Activated CD4-positive, alpha-beta T cell treated with anti-CD3 and anti-CD28 coated beads, Interleukin-2, amount 50 U/mL, for 1 hour (primary cell): Measurements from ENCODE around the gene NAP1L1.

ENCODE experiments used
- DNase-seq: peaks from one replicate; pipeline ENCODE4 v3.0.0-alpha.2; 2020

NAP1L1 gene, protein sequence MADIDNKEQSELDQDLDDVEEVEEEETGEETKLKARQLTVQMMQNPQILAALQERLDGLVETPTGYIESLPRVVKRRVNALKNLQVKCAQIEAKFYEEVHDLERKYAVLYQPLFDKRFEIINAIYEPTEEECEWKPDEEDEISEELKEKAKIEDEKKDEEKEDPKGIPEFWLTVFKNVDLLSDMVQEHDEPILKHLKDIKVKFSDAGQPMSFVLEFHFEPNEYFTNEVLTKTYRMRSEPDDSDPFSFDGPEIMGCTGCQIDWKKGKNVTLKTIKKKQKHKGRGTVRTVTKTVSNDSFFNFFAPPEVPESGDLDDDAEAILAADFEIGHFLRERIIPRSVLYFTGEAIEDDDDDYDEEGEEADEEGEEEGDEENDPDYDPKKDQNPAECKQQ

DNA sequence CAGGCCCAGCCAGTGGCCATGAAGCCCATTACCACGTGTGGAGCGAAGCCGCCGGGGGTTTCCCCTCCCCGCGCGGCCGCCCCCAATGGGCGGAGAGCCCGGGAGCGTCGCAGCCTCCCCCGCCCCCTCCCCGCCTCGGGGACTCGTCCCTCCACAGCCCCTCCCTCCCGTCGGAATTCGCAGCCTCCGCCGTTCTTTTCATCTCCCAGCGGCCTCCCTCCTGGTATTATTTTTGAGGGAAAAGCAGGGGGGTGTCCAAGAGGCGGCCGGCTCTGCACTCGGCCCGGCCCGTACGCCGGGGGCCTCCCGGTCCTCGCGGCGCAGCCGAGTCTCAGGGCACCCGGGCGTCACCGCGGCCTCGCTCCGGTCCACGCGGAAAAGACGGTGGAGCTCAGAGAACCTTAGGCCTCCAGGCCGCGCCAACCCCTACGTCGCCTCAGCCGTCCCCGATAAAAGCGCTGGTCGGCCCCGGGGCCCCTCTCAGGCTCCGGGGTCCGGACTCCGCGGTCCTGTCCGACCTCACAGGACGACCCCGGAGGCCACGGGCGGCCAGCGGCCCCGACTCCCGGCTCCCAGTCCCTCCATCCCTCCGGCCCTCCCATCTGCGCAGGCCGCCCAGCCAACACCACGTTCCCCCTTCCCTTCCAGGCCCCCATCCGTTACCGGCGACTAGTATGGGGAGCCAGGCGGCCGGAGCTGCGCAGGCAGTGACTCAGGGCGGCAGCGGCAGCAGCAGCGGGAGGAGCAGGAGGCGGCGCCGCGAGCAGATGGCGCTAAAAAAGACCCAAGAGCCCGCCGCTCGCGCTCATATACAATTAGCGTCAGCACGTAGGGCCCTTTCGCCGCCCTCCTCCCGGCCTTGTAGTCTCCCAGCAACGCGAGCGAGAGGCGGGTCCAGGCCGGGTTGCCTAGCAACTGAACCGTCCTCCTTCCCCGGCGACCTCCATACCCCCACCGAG lies at the start of gene NAP1L1:
TSS of gene NAP1L1 (minus strand) at position 782 of the 959 bp plus-strand sequence. CDS start 10,466 bp downstream, outside the sequence.
- DNase-seq: peak; percentile 96

DNA sequence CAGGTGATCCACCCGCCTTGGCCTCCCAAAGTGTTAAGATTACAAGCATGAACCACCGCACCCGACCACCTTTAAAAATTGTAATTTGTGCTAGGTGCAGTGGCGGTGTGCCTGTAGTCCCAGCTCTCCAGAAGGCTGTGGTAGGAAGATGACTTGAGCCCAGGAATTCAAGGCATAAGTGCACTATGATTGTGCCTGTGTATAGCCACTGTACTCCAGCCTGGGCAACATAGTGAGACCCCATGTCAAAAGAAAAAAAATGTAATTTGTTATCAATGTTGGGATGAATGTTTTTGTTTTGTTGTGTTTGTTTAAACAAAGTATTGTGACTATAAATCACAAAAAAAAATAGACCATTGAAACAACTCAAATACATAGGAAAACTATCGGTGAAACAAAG lies 43.1 kb upstream of the NAP1L1 start:
- DNase-seq: no peak

DNA sequence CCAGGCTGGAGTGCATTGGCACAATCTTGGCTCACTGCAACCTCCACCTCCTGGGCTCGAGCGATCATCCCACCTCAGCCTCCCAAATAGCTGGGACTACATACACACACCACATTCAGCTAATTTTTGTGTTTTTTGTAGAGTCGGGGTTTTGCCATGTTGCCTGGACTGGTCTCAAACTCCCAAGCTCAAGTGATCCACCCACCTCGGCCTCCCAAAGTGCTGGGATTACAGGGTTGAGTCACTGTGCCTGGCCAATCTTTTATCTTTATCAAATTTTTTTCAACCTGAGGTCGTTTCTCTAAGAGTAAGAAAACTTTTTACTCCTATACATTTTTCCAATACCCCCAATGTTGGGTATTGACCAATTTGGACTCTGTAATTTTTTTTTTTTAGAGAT lies 40.0 kb upstream of the NAP1L1 start:
- no peak for DNase-seq

DNA sequence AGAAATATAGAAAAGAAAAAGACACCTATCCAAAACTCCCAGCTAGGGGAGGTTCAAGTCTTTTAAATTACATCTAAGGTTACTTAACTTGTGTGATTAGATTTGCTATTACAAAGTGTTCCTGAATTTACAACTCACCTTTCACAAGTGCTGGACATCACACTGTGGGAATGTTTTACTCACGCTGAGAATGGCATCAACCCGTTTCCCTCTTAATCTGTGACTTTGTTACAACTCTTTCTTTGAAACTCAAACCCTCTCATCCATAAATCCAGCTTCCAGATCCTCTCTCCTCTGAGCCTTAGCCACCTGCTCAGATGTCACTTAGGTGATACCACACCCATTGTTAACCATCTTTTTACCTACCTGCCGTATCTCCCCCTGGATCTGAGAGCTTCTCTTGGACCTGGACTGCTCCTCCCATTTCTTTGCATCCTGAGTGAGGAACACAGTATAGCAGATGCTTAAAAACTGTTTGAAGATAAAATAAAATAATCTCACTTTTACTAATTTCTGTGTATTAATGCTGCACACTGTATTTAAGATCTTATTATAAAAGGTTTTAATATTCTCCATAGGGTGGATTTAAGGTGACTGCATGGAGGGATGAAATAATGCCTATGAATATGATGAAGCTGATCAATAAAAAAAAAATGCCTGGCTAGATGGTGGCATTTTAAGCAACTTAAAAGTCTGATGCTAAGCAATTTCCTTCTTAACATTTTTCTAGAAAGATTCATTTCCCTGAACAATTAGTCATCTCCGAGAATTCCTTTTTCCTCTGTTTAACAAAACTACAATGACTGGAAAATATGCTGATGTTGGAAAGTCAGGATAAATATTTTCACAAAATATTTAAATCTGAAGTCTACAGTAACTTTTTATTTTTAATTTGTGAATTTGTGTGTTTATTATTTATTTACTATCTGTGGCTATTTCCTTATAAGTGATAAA lies 39.1 kb upstream of the NAP1L1 start:
- DNase-seq: no peak

DNA sequence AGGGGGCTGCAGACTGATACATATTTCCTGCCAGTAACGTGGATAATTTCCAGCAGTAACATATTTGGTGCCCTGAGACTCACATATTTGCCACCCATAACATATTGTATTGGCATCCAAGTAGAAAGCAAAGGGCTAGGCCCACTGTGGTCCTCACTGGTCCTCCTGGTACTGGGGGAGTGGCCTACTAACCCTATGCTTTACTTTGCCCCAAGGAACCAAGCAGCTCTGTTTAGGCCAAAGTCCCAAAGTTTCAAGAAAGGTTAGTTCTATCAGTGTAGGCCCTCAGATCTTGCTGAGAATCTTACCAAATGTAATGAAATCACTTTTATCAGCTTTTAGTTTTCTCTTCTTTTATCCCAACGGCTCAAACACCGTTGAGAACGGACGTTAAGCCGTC lies 35.4 kb upstream of the NAP1L1 start:
- DNase-seq: no peak

DNA sequence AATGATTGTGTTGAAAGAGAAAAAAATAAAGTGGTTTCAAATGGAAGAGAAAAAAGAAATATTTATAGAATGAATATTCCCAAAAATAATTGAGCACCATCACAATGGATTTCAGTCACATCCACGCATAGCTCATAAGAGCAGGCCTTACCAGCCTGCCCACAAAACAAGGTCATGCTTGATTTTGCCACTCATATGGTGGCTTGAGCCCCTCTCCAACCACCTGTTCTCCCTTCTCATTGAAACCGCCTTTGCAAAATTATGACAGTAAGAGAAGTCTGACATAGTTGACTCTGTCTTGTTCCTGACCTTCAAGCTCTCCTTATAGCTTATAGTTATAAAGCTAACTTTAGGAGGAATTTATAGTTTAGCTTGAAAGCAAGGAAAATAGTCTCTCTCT lies 33.3 kb upstream of the NAP1L1 start:
- no peak for DNase-seq

DNA sequence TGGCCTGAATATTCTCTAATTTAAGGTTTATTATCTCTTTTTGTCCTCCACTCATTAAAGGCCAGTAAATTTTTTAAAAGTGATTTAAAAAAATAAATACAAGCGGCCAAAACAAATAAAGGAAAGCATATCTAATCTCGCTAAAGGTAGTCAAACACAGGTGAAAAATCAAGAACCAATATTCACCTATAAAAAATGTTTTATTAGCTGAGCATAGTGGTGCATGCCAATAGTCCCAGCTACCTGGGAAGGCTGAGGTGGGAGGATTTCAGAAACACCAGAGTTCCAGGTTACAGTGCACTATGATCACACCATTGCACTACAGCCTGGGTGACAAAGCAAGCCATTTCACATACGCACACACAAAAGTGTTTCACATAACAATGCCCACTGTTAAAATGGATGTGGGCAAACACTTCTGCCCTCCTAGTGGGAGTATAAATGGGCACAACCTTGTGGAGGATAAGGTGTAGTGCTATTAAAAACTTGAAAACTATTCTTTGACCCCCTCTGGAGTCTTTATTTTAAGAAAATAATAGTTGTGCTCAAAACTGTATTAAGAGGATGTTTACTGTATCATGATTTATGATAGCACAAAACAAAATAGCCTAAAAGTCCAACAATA lies 32.7 kb upstream of the NAP1L1 start:
- DNase-seq: no peak

DNA sequence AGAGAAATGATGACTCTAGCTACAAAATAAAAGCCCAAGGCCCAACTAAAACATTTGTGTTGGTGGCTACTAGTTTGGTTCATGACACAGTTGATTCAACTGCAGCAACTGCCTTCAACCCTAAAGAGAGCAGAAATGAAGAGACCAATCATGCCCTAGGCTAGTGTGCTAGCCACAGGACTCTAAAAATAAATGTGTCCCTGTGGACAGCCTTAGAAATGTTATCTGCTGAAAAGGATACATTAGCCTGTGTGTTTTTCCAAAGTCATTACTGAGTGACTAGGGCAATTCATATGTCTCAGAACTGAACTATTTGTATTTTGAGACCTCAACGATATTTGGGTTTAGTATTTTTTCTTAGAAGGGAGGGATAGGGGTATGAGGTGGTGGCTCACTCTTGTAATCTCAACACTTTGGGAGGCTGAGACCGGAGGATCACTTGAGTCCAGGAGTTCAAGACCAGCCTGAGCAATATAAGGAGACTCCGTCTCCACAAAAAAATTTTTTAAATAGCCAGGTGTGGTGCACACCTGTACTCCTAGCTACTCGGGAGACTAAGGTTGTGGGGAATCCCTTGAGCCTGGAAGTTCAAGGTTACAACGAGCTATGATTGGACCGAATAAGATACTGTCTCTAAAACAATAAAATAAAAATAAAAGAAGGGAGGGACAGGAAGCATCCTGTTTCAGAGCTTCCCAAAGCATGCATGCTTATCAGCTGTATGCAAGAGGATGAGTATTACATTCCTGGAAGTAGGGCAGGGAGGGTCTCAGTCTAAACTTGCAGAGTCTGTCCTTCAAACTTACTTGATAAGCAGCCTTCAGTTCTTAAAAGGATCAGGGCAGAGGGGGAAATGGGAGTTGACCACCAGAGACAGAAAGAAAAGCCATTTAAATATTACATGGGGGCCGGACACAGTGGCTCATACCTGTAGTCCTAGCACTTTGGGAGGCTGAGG lies 29.6 kb upstream of the NAP1L1 start:
- no peak for DNase-seq

DNA sequence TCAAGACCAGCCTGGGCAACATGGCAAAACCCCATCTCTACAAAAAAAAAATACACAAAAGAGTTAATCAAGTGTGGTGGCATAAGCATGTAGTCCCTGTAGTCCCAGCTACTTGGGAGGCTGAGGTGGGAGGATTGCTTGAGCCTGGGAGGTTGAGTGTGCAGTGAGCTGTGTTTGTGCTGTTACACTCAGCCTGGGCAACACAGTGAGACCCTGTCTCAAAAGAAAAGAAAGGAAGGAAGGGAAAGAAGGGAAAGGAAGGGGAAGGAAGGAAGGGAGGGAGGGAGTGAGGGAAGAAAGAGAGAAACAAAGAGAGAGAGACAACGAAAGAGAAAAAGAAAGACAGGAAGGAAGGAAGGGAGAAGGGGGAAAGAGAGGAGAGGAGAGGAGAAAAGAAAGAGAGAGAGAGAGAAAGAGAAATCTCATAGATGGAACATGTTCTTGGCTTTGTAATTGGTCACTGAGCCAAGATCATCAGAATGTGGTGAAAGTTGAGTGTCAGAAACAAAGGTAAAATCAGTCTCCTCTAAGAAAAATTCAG lies 26.8 kb upstream of the NAP1L1 start:
- no peak for DNase-seq

DNA sequence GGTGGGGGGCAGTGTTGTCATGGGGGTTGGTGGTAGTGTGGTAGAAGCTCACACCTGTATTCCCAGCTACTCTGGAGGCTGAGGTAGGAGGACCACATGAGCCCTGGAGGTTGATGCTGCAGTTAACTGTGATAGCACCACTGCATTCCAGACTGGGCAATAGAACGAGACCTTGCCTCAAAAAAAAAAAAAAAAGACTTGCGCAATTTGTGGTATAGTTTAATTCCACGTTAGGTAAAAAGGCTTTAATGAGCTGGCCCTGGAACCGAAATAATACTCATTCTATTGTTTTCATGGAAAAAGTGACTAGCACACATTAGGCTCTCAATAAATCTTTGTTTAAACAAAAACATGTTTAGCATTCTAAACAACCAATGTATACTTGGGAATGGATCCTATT lies 25.4 kb upstream of the NAP1L1 start:
- DNase-seq: no peak

DNA sequence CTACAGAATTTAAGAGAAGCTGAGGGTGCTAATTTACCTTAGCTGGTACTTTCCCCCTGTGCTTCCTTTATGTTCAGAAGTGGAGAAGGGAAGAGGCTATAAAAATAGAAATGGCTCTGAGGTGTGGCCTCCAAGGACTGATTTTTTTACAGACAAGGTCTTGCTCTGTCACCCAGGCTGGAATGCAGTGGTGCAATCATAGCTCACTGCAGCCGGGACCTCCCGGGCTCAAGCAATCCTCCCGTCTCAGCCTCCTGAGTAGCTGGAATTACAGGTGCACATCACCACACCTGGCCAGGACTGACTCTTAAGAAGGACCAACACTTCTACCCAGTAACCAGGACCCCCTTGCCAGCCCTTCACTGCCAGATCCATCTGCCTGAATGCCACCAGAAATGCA lies 23.9 kb upstream of the NAP1L1 start:
- DNase-seq: no peak

DNA sequence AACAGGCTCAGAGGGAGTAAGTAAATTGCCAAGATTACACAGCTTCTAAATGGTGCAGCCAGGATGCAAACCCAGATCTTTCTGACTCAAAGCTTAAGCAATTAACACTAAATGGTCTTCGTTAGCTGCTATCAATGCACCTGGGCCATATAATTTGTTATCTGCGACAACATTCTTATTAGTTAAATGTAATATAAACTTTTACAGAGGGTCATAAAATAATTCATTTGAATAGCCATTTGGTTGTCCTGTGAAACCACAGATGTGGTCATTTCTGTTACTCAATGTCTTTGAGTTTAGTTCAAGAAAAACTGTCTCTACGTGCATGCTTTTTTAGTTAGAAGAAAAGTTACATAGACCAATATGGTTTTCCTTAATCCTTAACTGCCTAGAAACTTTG lies 22.1 kb upstream of the NAP1L1 start:
- DNase-seq: no peak

DNA sequence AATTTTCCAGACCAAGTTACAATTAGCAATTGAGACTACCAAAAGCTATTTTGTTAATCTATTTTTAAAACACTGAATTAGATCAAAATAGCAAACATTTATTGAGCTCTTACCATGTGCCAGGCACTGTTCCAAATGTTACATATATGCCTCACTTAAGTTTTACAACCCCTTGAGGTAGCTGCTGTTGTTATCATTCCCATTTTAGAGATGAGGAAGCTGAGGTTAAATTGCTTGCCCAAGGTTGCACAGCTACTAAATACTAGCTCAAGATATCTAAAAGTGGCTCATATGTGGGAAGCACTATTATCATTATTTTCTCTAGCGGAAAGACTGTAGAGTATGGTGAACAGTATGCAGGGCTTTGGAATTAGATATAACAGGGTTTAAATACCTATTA lies 19.5 kb upstream of the NAP1L1 start:
- no peak for DNase-seq

DNA sequence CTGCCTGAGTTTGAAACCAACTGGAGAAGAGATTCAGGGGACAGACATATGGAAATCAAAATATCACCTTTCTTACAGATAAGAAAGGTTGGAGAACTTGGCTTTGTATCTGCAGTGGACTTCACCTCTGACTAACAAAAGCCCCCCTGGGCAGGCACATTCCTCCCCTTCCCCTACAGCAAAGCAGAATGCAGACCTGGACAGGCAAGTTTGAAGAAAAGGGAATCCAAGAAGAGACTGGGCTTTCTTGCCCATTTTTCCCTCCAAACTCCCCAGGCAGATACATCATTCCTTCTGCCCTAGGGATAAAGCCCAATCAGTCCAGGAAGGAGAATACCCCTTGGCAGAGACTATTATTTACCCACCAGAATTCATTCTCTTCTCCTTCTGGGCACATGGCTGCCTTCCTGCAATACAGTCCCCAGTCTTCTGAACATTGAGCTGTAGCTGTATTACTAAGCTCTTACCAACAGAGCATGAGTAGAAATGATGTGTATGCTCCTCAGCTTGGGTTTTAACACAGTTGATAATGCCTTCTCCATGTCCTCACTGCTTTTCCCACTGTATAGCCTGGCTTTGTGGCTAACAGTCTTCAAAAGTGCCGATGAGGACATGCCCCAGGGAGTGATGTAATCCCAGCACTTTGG lies 17.4 kb upstream of the NAP1L1 start:
- DNase-seq: no peak

DNA sequence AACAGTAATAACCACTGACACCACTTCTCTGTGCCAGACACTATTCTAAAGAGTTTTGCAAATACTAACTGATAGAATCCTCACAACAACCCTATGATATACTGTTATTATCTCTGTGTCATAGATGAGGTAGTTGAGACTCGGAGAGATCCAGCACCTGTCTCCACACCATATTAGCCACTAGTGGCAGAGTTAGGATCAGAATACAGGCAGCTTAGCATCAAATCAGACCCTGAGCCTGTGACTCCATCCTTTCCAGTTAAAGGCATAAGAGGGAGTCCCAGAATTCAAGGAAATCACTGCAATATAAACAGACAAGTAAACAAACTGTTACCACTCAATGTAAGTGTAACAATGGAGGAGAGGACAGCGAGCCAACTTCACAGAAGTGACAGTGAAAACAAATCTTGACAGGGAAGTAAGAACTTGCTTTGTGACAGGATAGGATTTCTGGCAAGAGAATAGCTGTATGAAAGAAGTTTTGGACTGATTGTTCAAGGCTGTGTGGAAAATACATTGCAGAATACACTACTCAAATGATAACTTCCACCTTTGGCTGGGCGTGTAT lies 11.7 kb upstream of the NAP1L1 start:
- no peak for DNase-seq

DNA sequence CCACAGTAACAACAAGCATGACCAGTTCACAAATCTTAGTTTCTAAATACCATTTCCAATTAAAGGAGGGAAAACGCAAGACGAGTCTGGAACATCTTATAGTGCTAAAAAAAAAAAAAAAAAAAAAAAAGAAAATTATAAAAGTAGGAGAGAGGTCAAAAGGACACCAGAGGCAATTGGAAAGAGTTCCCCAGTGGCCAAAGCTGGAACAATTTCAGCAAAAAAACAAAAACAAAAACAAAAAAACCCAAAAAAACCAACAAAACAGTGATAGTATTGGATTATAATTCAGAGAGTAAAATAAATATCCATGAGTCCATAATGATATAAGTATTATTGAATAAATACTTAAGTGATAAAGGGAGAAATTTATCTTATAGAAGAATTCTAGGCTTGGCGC lies 10.3 kb upstream of the NAP1L1 start:
- no peak for DNase-seq

DNA sequence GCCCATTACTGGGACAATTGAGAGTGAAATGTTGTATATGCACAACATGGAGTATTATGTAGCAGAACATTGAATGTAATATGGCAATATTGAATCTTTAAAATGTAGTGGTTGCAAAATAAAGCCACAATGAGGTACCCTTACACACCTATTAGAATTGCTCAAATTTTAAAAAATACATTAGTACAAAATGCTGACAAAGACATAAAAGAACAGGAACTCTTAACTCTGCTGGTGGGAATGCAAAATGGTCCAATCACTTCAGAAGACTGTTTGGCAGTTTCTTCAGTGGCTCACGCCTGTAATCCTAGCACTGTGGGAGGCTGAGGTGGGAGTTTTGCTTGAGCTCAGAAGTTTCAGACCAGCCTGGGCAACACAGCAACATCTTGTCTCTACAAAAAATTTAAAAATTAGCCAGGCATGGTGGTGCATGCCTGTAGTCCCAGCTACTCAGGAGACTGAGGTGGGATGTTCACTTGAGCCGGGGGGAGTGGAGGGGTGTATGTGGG lies 6.8 kb upstream of the NAP1L1 start:
- no peak for DNase-seq

DNA sequence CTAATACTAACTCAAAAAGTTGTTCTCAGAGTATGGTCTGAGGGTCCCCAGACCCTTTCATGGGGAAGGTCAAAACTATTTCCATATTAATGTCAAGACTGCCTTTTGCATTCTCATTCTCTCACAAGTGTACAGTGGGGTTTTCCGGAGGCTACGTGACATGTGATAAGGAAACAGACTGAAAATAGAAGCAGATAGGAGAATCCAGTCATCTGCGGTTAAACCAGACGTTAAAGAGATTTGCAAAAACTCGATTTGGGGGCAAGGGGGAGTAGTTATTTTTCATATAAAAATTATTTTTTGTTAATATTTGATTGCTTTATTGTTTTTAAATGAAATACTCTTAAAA lies 1.0 kb upstream of the NAP1L1 start:
- peak; percentile 12 for DNase-seq

DNA sequence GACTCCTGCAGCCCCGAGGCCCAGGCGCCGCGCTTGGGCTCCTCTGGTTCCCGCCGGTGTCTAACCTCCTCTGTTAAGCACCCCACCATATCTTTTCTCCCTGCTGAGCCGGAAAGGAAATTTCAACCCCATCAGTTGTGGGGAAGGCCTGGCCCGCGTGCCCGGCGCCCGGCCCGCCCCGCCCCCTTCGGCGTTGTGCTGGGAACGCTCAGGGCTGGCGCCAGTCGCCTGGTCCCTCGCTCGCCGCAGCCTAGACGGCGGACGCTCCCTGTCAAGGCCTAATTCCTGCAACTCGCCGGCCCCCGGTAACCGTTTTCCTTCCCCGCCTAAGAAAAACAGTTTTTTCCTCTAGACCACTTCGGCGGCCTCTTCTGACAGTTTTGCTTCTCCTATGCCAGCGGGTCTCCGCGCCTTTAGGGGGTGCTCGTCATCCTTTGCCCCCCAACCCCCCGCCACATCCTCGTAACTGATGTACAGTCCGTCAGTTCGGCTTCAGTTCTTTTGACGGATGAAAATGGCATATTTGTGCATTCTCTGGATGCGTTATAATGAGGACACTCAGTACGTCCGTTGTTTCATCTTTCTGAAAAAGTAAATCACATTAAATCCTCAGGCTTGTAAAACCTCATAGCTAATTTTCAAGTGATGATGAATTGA lies 506 bp upstream of the NAP1L1 start:
- peak; percentile 55 for DNase-seq
